ENCODE data around the gene FAM237A.

DNA sequence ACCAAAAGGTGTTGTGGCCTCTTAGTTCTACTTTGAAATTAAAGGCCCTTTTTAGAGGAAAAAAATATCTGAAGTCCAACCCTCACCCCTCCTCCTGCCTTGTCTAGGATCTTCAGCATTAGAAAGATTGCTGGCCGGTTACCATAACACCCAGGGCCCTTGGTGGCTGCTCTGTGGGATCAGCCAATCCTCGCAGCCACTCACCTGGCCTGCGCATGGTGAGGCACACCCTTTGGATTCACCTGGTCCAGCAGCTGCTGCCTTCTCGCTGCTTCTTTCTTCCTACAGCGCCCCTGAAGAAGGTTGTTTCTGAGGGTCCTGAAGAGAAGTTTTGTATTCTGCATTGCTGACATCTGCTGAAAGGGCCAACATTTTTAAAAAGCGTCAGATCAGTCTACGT, 50.7 kb downstream of the FAM237A start:
- TF ChIP-seq YBX1 (IDR thresholded peaks at IDR 0.05) (no peak), FOXK2 (IDR thresholded peaks at IDR 0.05) (no peak), SUZ12 (IDR thresholded peaks at IDR 0.05; ENCODE audit: unreplicated experiment) (no peak), SMAD1 (IDR thresholded peaks at IDR 0.05; ENCODE audit: low read depth, partially characterized antibody) (no peak), RFX5 (IDR thresholded peaks at IDR 0.05; ENCODE audit: low read depth, low read length) (no peak), BHLHE40 (IDR thresholded peaks at IDR 0.05; ENCODE audit: borderline replicate concordance in 1 of 2, low read depth in 2 of 2, low read length in 1 of 2) (no peak)
- TF ChIP-seq, protein P1, sequence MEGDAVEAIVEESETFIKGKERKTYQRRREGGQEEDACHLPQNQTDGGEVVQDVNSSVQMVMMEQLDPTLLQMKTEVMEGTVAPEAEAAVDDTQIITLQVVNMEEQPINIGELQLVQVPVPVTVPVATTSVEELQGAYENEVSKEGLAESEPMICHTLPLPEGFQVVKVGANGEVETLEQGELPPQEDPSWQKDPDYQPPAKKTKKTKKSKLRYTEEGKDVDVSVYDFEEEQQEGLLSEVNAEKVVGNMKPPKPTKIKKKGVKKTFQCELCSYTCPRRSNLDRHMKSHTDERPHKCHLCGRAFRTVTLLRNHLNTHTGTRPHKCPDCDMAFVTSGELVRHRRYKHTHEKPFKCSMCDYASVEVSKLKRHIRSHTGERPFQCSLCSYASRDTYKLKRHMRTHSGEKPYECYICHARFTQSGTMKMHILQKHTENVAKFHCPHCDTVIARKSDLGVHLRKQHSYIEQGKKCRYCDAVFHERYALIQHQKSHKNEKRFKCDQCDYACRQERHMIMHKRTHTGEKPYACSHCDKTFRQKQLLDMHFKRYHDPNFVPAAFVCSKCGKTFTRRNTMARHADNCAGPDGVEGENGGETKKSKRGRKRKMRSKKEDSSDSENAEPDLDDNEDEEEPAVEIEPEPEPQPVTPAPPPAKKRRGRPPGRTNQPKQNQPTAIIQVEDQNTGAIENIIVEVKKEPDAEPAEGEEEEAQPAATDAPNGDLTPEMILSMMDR (IDR thresholded peaks at IDR 0.05 in 2 of 3, conservative IDR thresholded peaks at IDR 0.05 in 1 of 3; ENCODE audit: control insufficient read depth in 2 of 3, extremely low read depth in 1 of 3, insufficient read depth in 1 of 3, low read depth in 3 of 3, low read length in 3 of 3): no peak
- TF ChIP-seq, protein P2, sequence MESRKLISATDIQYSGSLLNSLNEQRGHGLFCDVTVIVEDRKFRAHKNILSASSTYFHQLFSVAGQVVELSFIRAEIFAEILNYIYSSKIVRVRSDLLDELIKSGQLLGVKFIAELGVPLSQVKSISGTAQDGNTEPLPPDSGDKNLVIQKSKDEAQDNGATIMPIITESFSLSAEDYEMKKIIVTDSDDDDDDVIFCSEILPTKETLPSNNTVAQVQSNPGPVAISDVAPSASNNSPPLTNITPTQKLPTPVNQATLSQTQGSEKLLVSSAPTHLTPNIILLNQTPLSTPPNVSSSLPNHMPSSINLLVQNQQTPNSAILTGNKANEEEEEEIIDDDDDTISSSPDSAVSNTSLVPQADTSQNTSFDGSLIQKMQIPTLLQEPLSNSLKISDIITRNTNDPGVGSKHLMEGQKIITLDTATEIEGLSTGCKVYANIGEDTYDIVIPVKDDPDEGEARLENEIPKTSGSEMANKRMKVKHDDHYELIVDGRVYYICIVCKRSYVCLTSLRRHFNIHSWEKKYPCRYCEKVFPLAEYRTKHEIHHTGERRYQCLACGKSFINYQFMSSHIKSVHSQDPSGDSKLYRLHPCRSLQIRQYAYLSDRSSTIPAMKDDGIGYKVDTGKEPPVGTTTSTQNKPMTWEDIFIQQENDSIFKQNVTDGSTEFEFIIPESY (IDR thresholded peaks at IDR 0.05): no peak
